B cell (primary cell): ENCODE measurements around the gene PITRM1. TPM values are rescaled to one million over a fixed set of nuclear protein-coding genes. Genes with fewer than 3 reads are reported as not detected.

Source experiments
- ATAC-seq: fragments of 200-7000 bp; cut with Tn5 transposase; one replicate; pipeline ENCODE4 v1.10.0; 2021; ENCODE audit warnings: low read depth, mild to moderate bottlenecking, moderate number of reproducible peaks, moderate library complexity
- CTCF ChIA-PET: fragments of 350-600 bp; sonication (Branson Sonifier 250); formaldehyde crosslinking; loops from one replicate; lab custom pipeline; 2021; ENCODE audit warnings: antibody characterized with exemption, inconsistent platforms; lab: Charles Lee
- POLR2A ChIA-PET: fragments of 350-600 bp; sonication (Branson Sonifier 250); formaldehyde crosslinking; loops from one replicate; lab custom pipeline; 2021; ENCODE audit warnings: antibody characterized with exemption; lab: Charles Lee
- DNase-seq: peaks from one replicate; pipeline ENCODE4 v3.0.0; 2013
- H2AFZ ChIP-seq: 2 replicates; pipeline ENCODE4 v1.6.1; 2012; ENCODE audit warnings: mild to moderate bottlenecking, low read depth, low read length; ENCODE audit not compliant: insufficient read depth, poor library complexity, severe bottlenecking
- H3K27ac ChIP-seq, 2 donors: 1 replicate in 1 of 2; 2 replicates in 1 of 2; pipeline ENCODE4 v1.5.1; 2012 to 2013; ENCODE audit warnings: low read length in 2 of 2, mild to moderate bottlenecking in 2 of 2, moderate library complexity in 1 of 2
- H3K27me3 ChIP-seq, 4 experiments: fragments of 200-600 bp in 1 of 4; sonication (generic) in 1 of 4; replicated peaks in 1 of 4; 1 replicate in 2 of 4; 2 replicates in 2 of 4; pipeline versions ENCODE4 v1.6.1 to v1.7.0; 2013 to 2016; ENCODE audit warnings: low read length in 3 of 4, mild to moderate bottlenecking in 2 of 4, mixed read lengths in 1 of 4, moderate library complexity in 1 of 4; ENCODE audit not compliant: insufficient read depth in 4 of 4, control insufficient read depth in 3 of 4; ENCODE audit errors: control extremely low read depth in 1 of 4
- H3K36me3 ChIP-seq, 2 experiments: replicated peaks in 1 of 2; 1 replicate in 1 of 2; 2 replicates in 1 of 2; pipeline versions ENCODE4 v1.6.1 to v1.7.1; 2013; ENCODE audit warnings: low read length in 1 of 2; ENCODE audit not compliant: insufficient read depth in 2 of 2, control insufficient read depth in 1 of 2; ENCODE audit errors: control extremely low read depth in 1 of 2, extremely low read depth in 1 of 2
- H3K4me1 ChIP-seq, 2 donors: fragments of 200-600 bp in 1 of 2; sonication (generic) in 1 of 2; 1 replicate in 1 of 2; 2 replicates in 1 of 2; pipeline versions ENCODE4 v1.5.1 to v1.6.1; 2013 to 2017; ENCODE audit warnings: low read length in 2 of 2; ENCODE audit not compliant: control insufficient read depth in 2 of 2, insufficient read depth in 2 of 2
- H3K4me2 ChIP-seq: replicated peaks from 2 replicates; pipeline ENCODE3; 2012; ENCODE audit warnings: mild to moderate bottlenecking, low read depth, low read length; ENCODE audit not compliant: poor library complexity, severe bottlenecking
- H3K4me3 ChIP-seq, 5 experiments: fragments of 200-600 bp in 1 of 5; sonication (generic) in 1 of 5; 1 replicate in 3 of 5; 2 replicates in 2 of 5; pipeline versions ENCODE4 v1.5.1 to v1.7.0; 2011 to 2016; ENCODE audit warnings: low read length in 4 of 5, mild to moderate bottlenecking in 4 of 5, low read depth in 2 of 5, control low read depth in 1 of 5, moderate library complexity in 1 of 5; ENCODE audit not compliant: insufficient read depth in 1 of 5; ENCODE audit errors: control extremely low read depth in 1 of 5, extremely low read depth in 1 of 5
- H3K79me2 ChIP-seq: fragments of 200-600 bp; sonication (generic); one replicate; pipeline ENCODE4 v1.6.0; 2016; ENCODE audit warnings: low read length; ENCODE audit not compliant: control insufficient read depth, insufficient read depth
- H3K9ac ChIP-seq: fragments of 200-600 bp; sonication (generic); 2 replicates; pipeline ENCODE4 v1.6.1; 2017; ENCODE audit warnings: mild to moderate bottlenecking, low read length, moderate library complexity
- H3K9me3 ChIP-seq, 3 donors: one replicate each; pipeline versions ENCODE4 v1.6.1 to v1.7.1; 2013; ENCODE audit warnings: low read length in 2 of 3; ENCODE audit not compliant: control insufficient read depth in 2 of 3, insufficient read depth in 1 of 3; ENCODE audit errors: control extremely low read depth in 1 of 3
- H4K20me1 ChIP-seq: 2 replicates; pipeline ENCODE4 v1.6.0; 2012; ENCODE audit warnings: mild to moderate bottlenecking, low read length; ENCODE audit not compliant: insufficient read depth, control insufficient read depth, poor library complexity, severe bottlenecking
- H3K27ac Mint-ChIP-seq: one replicate; pipeline ENCODE4 v1.8.0; 2021; ENCODE audit warnings: mixed read lengths
- H3K27me3 Mint-ChIP-seq: one replicate; pipeline ENCODE4 v1.8.0; 2021; ENCODE audit warnings: mixed read lengths
- H3K4me1 Mint-ChIP-seq: one replicate; pipeline ENCODE4 v1.8.0; 2021; ENCODE audit warnings: mixed read lengths
- H3K4me3 Mint-ChIP-seq: one replicate; pipeline ENCODE4 v1.8.0; 2021; ENCODE audit warnings: mixed read lengths
- H3K9me3 Mint-ChIP-seq: one replicate; pipeline ENCODE4 v1.8.0; 2022; ENCODE audit warnings: mixed read lengths; ENCODE audit not compliant: insufficient read depth
- CTCF ChIP-seq: fragments of 200-600 bp; IDR thresholded peaks from one replicate; pipeline ENCODE4 v1.8.0; 2022; ENCODE audit warnings: antibody characterized with exemption, mild to moderate bottlenecking
- EZH2 ChIP-seq: IDR thresholded peaks from 2 replicates; pipeline ENCODE4 v1.6.1; 2012; ENCODE audit warnings: borderline replicate concordance, low read depth, mild to moderate bottlenecking, moderate library complexity, low read length; ENCODE audit not compliant: insufficient read depth, poor library complexity, severe bottlenecking
- WGBS: methylation state at CpG from one replicate; pipeline ENCODE4 v1.1.5; 2013; ENCODE audit warnings: missing lambda C conversion rate; ENCODE audit not compliant: insufficient coverage; 5-methylcytosine and 5-hydroxymethylcytosine counted together
- intact Hi-C: fragments of 100-400 bp; cut with micrococcal nuclease; formaldehyde crosslinking; loops from one replicate; pipeline ENCODE4 v1.10.0; 2022
- polyA plus RNA-seq: library from polyadenylated mRNA; depleted of rRNA; stranded (reverse); fragments of >200 nt; gene quantifications from 2 replicates; pipeline ENCODE4 v1.2.3, GENCODE V29; 2012
- total RNA-seq, 2 donors: library from RNA; stranded (reverse); fragments of 120-200 nt in 1 of 2; gene quantifications; 1 replicate in 1 of 2; 2 replicates in 1 of 2; pipeline versions ENCODE4 v1.2.3 to v1.2.4, GENCODE V29; 2013 to 2022

PITRM1 gene
- total and polyA plus RNA-seq, 2 donors (not counting 1 experiment from before 2014, with no cell fraction given): 50.7 to 71.1 TPM

- no peak overlapping the region for H3K9ac ChIP-seq
Measured at GRCh38 chr10:3195726-3196125, 23.1 kb upstream of the PITRM1 start.

GRCh38 chr10:3195286-3195685, 22.7 kb upstream of the PITRM1 start:
- intact Hi-C loops: no loop called here
- ATAC-seq: no peak
- no peak overlapping the region for H3K4me3 Mint-ChIP-seq
- POLR2A ChIA-PET: no interaction called here
- no peak overlapping the region for H3K4me3 ChIP-seq
- H3K27me3 Mint-ChIP-seq: peaks cover 36% of the 10 kb centered on the region
- H3K27ac ChIP-seq: no peak overlapping the region
- H2AFZ ChIP-seq: no peak overlapping the region
- CTCF ChIA-PET: interaction anchor here (0.8 to 9.3 kb wide), 4 partner anchors 8 to 1573 kb away, joined by 4 to 136 read pairs (median 18); no protein-coding TSS in a partner anchor
- H3K27me3 ChIP-seq: peaks cover 0 to 41% (median 10%) of the 10 kb centered on the region in 4 experiments
- no peaks in the 10 kb centered on the region for H3K36me3 ChIP-seq
- no peak overlapping the region for H3K27ac Mint-ChIP-seq
- peaks cover 7% of the 10 kb centered on the region in 2 donors for H3K4me1 ChIP-seq
- TF ChIP-seq CTCF (no peak), EZH2 (no peak)
- H3K4me1 Mint-ChIP-seq: peaks cover 10% of the 10 kb centered on the region
- H3K9me3 Mint-ChIP-seq: no peaks in the 10 kb centered on the region
- no peaks in the 10 kb centered on the region for H4K20me1 ChIP-seq
- no peak for DNase-seq
- 87% methylated on average over 10 of the region's 11 CpGs for WGBS
- no peaks in the 10 kb centered on the region for H3K79me2 ChIP-seq
- H3K4me2 ChIP-seq: no peak overlapping the region
- H3K9ac ChIP-seq: no peak overlapping the region
- H3K9me3 ChIP-seq: peaks cover 0 to 2% (median 0%) of the 10 kb centered on the region in 3 donors

More at GRCh38 chr10:3195726-3196125, 23.1 kb upstream of the PITRM1 start:
- Histone ChIP-seq H3K4me1 (peaks cover 7% of the 10 kb centered on the region in 2 donors), H2AFZ (no peak overlapping the region), H4K20me1 (no peaks in the 10 kb centered on the region), H3K36me3 (no peaks in the 10 kb centered on the region), H3K27ac (no peak overlapping the region), H3K27me3 (peaks cover 0 to 43% (median 10%) of the 10 kb centered on the region in 4 experiments), H3K4me3 (no peak overlapping the region), H3K9me3 (peaks cover 0 to 2% (median 0%) of the 10 kb centered on the region in 3 donors), H3K79me2 (no peaks in the 10 kb centered on the region), H3K4me2 (no peak overlapping the region)
- no peak for DNase-seq
- 92% methylated on average over 6 of the region's 9 CpGs for WGBS
- Mint-ChIP-seq H3K4me3 (no peak overlapping the region), H3K9me3 (no peaks in the 10 kb centered on the region), H3K4me1 (peaks cover 10% of the 10 kb centered on the region), H3K27ac (no peak overlapping the region), H3K27me3 (peaks cover 39% of the 10 kb centered on the region)
- intact Hi-C loops: no loop called here
- no peak for ATAC-seq
- POLR2A ChIA-PET: no interaction called here
- TF ChIP-seq CTCF (no peak), EZH2 (no peak)
- CTCF ChIA-PET: interaction anchor here (1.5 to 9.3 kb wide), 3 partner anchors 9 to 1572 kb away, joined by 3 to 136 read pairs (median 8); no protein-coding TSS in a partner anchor
